Measurements from ENCODE around the gene NOTO.

- TF ChIP-seq CTCF (IDR thresholded peaks at IDR 0.05) (no peak), POLR2A (IDR thresholded peaks at IDR 0.05) (no peak)
Observed at GRCh38 chr2:73225513-73226360, 23.4 kb downstream of the NOTO start.
